Mammary epithelial cell (primary cell): ENCODE results near the gene RET.

Experiments
- CTCF ChIP-seq, 2 donors: IDR thresholded peaks in 1 of 2; conservative IDR thresholded peaks in 1 of 2; 2 replicates each; pipeline ENCODE4 v1.5.1; 2011 to 2012; ENCODE audit warnings: inconsistent platforms in 2 of 2, low read length in 2 of 2, mild to moderate bottlenecking in 2 of 2, control low read depth in 1 of 2, low read depth in 1 of 2; ENCODE audit not compliant: insufficient read depth in 1 of 2; ENCODE audit errors: extremely low read depth in 1 of 2
- EZH2 ChIP-seq: IDR thresholded peaks from 2 replicates; pipeline ENCODE4 v1.6.1; 2012; ENCODE audit warnings: low read length, inconsistent platforms, borderline replicate concordance

- TF ChIP-seq CTCF (conservative IDR thresholded peaks at IDR 0.05 in 1 of 2, IDR thresholded peaks at IDR 0.05 in 1 of 2; ENCODE audit: extremely low read depth in 1 of 2, insufficient read depth in 1 of 2, low read depth in 1 of 2, low read length in 2 of 2) (no peak), EZH2 (no peak)
These were observed 90.6 kb downstream of the RET start for GRCh38 chr10:43167498-43167889.
